Osteocyte (in vitro differentiated cells): ENCODE data around the gene EIF2S2. TPM values are rescaled to one million over a fixed set of nuclear protein-coding genes. Genes with fewer than 3 reads are reported as not detected.

Experiments used
- DNase-seq: peaks from one replicate; pipeline ENCODE4 v3.0.0; 2021; ENCODE audit warnings: mixed read lengths; ENCODE audit not compliant: unreplicated experiment; ENCODE audit errors: extremely low spot score
- H3K27ac Mint-ChIP-seq: one replicate; pipeline ENCODE4 v1.8.0; 2021; ENCODE audit warnings: mild to moderate bottlenecking, mixed read lengths; ENCODE audit not compliant: unreplicated experiment
- H3K27me3 Mint-ChIP-seq: one replicate; pipeline ENCODE4 v1.8.0; 2021; ENCODE audit warnings: mixed read lengths; ENCODE audit not compliant: unreplicated experiment
- H3K36me3 Mint-ChIP-seq: one replicate; pipeline ENCODE4 v1.8.0; 2021; ENCODE audit warnings: mixed read lengths; ENCODE audit not compliant: unreplicated experiment
- H3K4me1 Mint-ChIP-seq: one replicate; pipeline ENCODE4 v1.8.0; 2021; ENCODE audit warnings: mixed read lengths; ENCODE audit not compliant: unreplicated experiment
- H3K4me3 Mint-ChIP-seq: one replicate; pipeline ENCODE4 v1.8.0; 2021; ENCODE audit warnings: mild to moderate bottlenecking, moderate library complexity, mixed read lengths; ENCODE audit not compliant: unreplicated experiment
- H3K9me3 Mint-ChIP-seq: one replicate; pipeline ENCODE4 v1.8.0; 2021; ENCODE audit warnings: mixed read lengths; ENCODE audit not compliant: unreplicated experiment
- microRNA-seq: library from miRNA; unstranded; fragments of <30 nt; microRNA quantifications from one replicate; pipeline ENCODE4 v1.1.0, GENCODE V29; 2020; ENCODE audit not compliant: unreplicated experiment
- total RNA-seq: library from RNA; stranded (reverse); gene quantifications from 2 replicates; pipeline ENCODE4 v1.2.1, GENCODE V29; 2021
- TF ChIP-seq, protein P1 (sequence below): fragments of 200-600 bp; sonication (generic); IDR thresholded peaks from 2 replicates; pipeline ENCODE4 v1.5.0; 2021; ENCODE audit warnings: antibody characterized with exemption, mild to moderate bottlenecking, moderate library complexity

Gene EIF2S2
- total RNA-seq, 1 donor from 2014 or later: 87.9 TPM

DNA sequence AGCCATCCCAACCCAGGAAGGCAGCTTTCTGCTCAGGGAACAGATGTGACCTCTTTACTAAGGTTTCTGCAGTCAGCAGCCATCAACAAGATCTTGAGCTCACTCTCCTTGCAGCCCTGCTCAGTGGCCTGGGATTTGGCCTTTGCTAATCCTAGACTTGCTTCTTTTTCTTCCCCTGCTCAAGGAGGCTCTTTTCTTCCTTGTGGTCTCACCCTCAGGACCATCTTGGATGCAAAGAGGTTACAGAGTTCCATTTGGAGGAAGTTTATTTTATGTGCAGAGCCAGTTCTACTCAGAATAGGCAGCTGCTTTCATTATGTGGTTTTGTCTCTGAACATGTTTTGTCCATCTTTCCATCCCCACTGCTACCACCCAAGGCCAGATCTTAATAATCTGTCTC is 69.0 kb downstream of the EIF2S2 start:
- DNase-seq: no peak
- H3K27ac Mint-ChIP-seq: peak overlapping the region; percentile 53
- TF ChIP-seq, protein P1, sequence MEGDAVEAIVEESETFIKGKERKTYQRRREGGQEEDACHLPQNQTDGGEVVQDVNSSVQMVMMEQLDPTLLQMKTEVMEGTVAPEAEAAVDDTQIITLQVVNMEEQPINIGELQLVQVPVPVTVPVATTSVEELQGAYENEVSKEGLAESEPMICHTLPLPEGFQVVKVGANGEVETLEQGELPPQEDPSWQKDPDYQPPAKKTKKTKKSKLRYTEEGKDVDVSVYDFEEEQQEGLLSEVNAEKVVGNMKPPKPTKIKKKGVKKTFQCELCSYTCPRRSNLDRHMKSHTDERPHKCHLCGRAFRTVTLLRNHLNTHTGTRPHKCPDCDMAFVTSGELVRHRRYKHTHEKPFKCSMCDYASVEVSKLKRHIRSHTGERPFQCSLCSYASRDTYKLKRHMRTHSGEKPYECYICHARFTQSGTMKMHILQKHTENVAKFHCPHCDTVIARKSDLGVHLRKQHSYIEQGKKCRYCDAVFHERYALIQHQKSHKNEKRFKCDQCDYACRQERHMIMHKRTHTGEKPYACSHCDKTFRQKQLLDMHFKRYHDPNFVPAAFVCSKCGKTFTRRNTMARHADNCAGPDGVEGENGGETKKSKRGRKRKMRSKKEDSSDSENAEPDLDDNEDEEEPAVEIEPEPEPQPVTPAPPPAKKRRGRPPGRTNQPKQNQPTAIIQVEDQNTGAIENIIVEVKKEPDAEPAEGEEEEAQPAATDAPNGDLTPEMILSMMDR: no peak
- H3K4me3 Mint-ChIP-seq: no peak overlapping the region
- no peaks in the 10 kb centered on the region for H3K27me3 Mint-ChIP-seq
- H3K36me3 Mint-ChIP-seq: no peaks in the 10 kb centered on the region
- peaks cover 15% of the 10 kb centered on the region for H3K4me1 Mint-ChIP-seq
- no peaks in the 10 kb centered on the region for H3K9me3 Mint-ChIP-seq

DNA sequence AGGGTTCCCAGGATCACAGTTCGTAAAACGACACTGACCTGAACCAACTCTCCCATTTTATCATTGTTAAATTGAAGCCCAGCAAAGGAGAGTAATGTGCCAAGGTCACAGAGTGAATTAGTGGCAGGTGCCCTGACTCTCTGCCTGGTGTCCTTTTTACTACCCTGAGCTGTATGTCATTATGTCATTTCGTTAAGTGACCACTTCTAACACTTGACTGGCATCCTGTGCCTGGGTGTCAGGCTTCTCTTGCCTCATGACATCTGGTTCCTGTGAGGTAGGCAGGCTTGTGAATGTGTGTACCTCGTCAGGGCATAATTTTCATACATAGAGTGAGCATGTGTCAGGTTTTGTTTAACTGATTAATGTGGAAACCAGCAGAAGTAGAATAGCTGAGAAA is 69.8 kb downstream of the EIF2S2 start:
- H3K9me3 Mint-ChIP-seq: no peaks in the 10 kb centered on the region
- no peak overlapping the region for H3K4me3 Mint-ChIP-seq
- no peak for DNase-seq
- no peak overlapping the region for H3K27ac Mint-ChIP-seq
- H3K36me3 Mint-ChIP-seq: no peaks in the 10 kb centered on the region
- H3K27me3 Mint-ChIP-seq: no peaks in the 10 kb centered on the region
- H3K4me1 Mint-ChIP-seq: peaks cover 16% of the 10 kb centered on the region
- TF ChIP-seq, protein P1: no peak

GRCh38 chr20:34041226-34041625 is 70.8 kb downstream of the EIF2S2 start:
- Mint-ChIP-seq H3K27me3 (no peaks in the 10 kb centered on the region), H3K4me1 (peaks cover 22% of the 10 kb centered on the region), H3K27ac (no peak overlapping the region), H3K9me3 (no peaks in the 10 kb centered on the region), H3K36me3 (no peaks in the 10 kb centered on the region), H3K4me3 (no peak overlapping the region)
- no peak for DNase-seq
- TF ChIP-seq, protein P1: no peak

- no peak for DNase-seq
- TF ChIP-seq, protein P1: no peak
- no peak overlapping the region for H3K4me3 Mint-ChIP-seq
- no peaks in the 10 kb centered on the region for H3K9me3 Mint-ChIP-seq
- H3K27ac Mint-ChIP-seq: no peak overlapping the region
- H3K36me3 Mint-ChIP-seq: no peaks in the 10 kb centered on the region
- no peaks in the 10 kb centered on the region for H3K27me3 Mint-ChIP-seq
- H3K4me1 Mint-ChIP-seq: peaks cover 22% of the 10 kb centered on the region
Measured at GRCh38 chr20:34040300-34040995, 71.6 kb downstream of the EIF2S2 start.

Small RNA genes within 50 kb of the gene (microRNA-seq; reads per million reads assigned to microRNA genes)
- not detected for gene MIR4755

Other genes with a start within 250 kb of the EIF2S2 start
- gene RALY, start 118.3 kb downstream of the EIF2S2 start, total RNA-seq: 132 and 134 TPM in 2 replicates
- gene ASIP, start 129.2 kb upstream of the EIF2S2 start, total RNA-seq: not detected in 2 replicates
- gene AHCY, start 191.1 kb upstream of the EIF2S2 start, total RNA-seq: 110 and 114 TPM in 2 replicates